Stimulated activated CD4-positive, alpha-beta T cell treated with anti-CD3 and anti-CD28 coated beads, Interleukin-4, amount 100 ng/mL, for 24 hours (primary cell): ENCODE data around the gene GJA3.
"Not testable (repeated sequence)": the region's sequence is repeated elsewhere in the genome, so short reads cannot be mapped to it uniquely, and the experiment has no call there.

ENCODE experiments used
- DNase-seq: peaks from one replicate; pipeline ENCODE4 v3.0.0-alpha.2; 2020

The GJA3 gene

GRCh38 chr13:20181188-20181587 lies 20.3 kb upstream of the GJA3 start:
- DNase-seq, result no peak

GRCh38 chr13:20178156-20178555 lies 17.3 kb upstream of the GJA3 start:
- no peak for DNase-seq

- DNase-seq, result no peak
These were observed 16.4 kb upstream of the GJA3 start for GRCh38 chr13:20177049-20177831.

- no peak for DNase-seq
These were observed 15.2 kb upstream of the GJA3 start for GRCh38 chr13:20175907-20176652.

- no peak for DNase-seq
These were observed 14.5 kb upstream of the GJA3 start for GRCh38 chr13:20175406-20175794.

- DNase-seq, result peak; percentile 83
These were observed 14.0 kb upstream of the GJA3 start for GRCh38 chr13:20174656-20175405.

- no peak for DNase-seq
These were observed 12.4 kb upstream of the GJA3 start for GRCh38 chr13:20173116-20173746.

- no peak for DNase-seq
These were observed 10.5 kb upstream of the GJA3 start for GRCh38 chr13:20171364-20171763.

GRCh38 chr13:20170921-20171320 lies 10.1 kb upstream of the GJA3 start:
- no peak for DNase-seq

GRCh38 chr13:20168396-20168795 lies 7.5 kb upstream of the GJA3 start:
- no peak for DNase-seq

GRCh38 chr13:20165417-20166257 lies 4.8 kb upstream of the GJA3 start:
- no peak for DNase-seq

- no peak for DNase-seq
These were observed 1.1 kb upstream of the GJA3 start for GRCh38 chr13:20161951-20162300.

GRCh38 chr13:20161275-20161950 lies 561 bp upstream of the GJA3 start:
- peak; percentile 36 for DNase-seq

GRCh38 chr13:20159646-20160305 lies 1.1 kb downstream of the GJA3 start:
- no peak for DNase-seq

GRCh38 chr13:20157151-20157796 lies 3.6 kb downstream of the GJA3 start:
- no peak for DNase-seq

GRCh38 chr13:20156702-20157101 lies 4.2 kb downstream of the GJA3 start:
- DNase-seq, result no peak

- DNase-seq, result not testable (repeated sequence)
These were observed 7.6 kb downstream of the GJA3 start for GRCh38 chr13:20153290-20153689.

GRCh38 chr13:20151612-20152011 lies 9.2 kb downstream of the GJA3 start:
- DNase-seq, result no peak

GRCh38 chr13:20151016-20151415 lies 9.8 kb downstream of the GJA3 start:
- DNase-seq, result no peak

GRCh38 chr13:20150561-20150960 lies 10.3 kb downstream of the GJA3 start:
- no peak for DNase-seq

- DNase-seq, result no peak
These were observed 11.1 kb downstream of the GJA3 start for GRCh38 chr13:20149762-20150161.
